Measurements from ENCODE around the gene RNF121. TPM values are rescaled to one million over a fixed set of nuclear protein-coding genes. Genes with fewer than 3 reads are reported as not detected.
"Not testable (repeated sequence)": the region's sequence is repeated elsewhere in the genome, so short reads cannot be mapped to it uniquely, and the experiment has no call there.

RNF121 gene
- polyA plus RNA-seq (ENCODE audit: insufficient read length): 30.7 TPM

GRCh38 chr11:71928737-71929443 lies at the start of gene RNF121:
TSS of gene RNF121 (plus strand) at chr11:71929046. CDS start at chr11:71929062, 16 bp downstream.
- peak; percentile 88 for DNase-seq (ENCODE audit: low read depth)

GRCh38 chr11:71885806-71886205 lies 43.0 kb upstream of the RNF121 start:
- DNase-seq (ENCODE audit: low read depth): not testable (repeated sequence)

GRCh38 chr11:71888335-71889010 lies 40.4 kb upstream of the RNF121 start:
- DNase-seq (ENCODE audit: low read depth): not testable (repeated sequence)

- not testable (repeated sequence) for DNase-seq (ENCODE audit: low read depth)
These were observed 39.5 kb upstream of the RNF121 start for GRCh38 chr11:71889181-71889872.

DNA sequence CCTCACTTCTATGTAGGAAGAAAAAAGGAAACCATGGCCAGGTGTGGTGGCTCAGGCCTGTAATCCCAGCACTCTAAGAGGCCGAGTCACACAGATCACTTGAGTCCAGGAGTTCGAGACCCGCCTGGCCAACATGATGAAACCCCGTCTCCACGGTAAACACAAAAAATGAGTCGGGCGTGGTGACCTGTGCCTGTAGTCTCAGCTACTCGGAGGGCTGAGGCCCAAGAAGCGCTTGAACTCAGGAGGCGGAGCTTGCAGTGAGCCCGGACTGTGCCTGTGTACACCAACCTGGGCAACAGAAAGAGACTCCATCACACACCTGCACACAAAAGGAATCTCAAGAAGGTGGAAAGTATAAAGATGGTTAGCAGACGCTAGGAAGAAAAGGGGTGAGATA lies 32.9 kb upstream of the RNF121 start:
- DNase-seq (ENCODE audit: low read depth): no peak

GRCh38 chr11:71901137-71901536 lies 27.7 kb upstream of the RNF121 start:
- not testable (repeated sequence) for DNase-seq (ENCODE audit: low read depth)

- DNase-seq (ENCODE audit: low read depth): no peak
These were observed 20.6 kb upstream of the RNF121 start for GRCh38 chr11:71908218-71908617.

DNA sequence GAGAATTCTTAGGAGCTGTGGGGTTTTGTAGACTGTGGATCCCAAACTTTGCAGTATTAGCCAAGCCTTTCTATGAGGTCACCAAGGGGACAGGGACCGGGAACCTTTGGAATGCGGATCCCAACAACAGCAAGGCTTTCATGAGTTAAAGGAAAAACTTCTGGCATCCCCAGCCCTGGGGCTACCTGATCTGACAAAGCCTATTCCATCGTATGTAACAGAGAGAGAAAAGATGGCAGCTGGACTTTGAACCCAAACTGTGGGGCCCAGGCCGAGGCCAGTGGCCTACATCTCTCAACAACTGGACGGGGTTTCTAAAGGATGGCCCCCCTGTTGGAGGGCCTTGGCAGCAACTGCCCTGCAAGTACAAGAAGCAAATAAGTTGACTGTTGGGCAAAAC lies 18.1 kb upstream of the RNF121 start:
- not testable (repeated sequence) for DNase-seq (ENCODE audit: low read depth)

DNA sequence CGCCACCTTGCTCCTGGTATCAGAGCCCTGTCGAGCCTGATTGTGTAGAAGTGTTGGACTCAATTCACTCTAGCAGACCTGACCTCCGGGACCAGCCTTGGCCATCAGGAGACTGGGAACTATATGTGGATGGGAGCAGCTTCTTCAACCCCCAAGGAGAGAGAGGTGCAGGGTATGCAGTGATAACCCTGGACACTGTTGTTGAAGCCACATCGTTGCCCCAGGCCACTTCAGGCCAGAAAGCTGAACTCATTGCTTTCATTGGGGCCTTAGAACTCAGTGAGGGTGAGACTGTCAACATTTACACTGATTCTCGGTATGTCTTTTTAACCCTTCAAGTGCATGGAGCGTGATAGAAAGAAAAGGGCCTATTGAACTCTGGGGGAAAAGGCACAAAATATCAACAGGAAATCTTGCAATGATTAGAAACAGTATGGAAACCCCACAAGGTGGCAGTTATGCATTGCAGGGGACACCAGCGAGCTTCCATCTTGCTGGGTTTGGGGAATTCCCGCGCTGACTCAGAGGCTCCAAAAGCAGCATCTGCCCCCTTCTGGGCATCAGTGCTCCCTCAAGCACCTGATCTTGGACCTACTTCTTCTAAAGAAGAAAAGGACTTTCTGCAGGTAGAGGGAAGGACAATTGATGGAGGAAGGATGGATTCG lies 17.4 kb upstream of the RNF121 start:
- not testable (repeated sequence) for DNase-seq (ENCODE audit: low read depth)

- DNase-seq (ENCODE audit: low read depth): not testable (repeated sequence)
These were observed 16.9 kb upstream of the RNF121 start for GRCh38 chr11:71911986-71912340.

- DNase-seq (ENCODE audit: low read depth): no peak
These were observed 14.9 kb upstream of the RNF121 start for GRCh38 chr11:71913756-71914526.

DNA sequence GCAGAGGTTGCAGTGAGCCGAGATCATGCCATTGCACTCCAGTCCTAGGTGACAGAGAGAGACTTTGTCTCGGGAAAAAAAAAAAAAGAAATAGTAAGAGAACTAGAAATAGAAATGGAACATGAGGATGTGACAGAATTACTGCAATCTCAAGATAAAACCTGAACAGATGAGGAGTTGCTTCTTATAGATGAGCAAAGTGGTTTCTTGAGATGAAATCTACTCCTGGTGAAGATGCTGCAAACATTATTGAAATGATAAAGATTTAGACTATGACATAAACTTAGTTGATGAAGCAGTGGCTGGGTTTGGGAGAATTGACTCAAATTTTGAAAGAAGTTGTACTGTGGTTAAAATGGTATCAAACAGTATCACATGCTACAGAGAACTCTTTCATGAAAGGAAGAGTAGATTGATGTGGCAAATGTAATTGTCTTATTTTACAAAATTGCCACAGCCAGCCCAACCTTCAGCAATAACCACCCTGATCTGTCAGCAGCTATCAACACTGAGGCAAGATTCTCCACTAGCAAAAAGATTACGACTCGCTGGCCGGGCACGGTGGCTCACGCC lies 14.1 kb upstream of the RNF121 start:
- no peak for DNase-seq (ENCODE audit: low read depth)

- DNase-seq (ENCODE audit: low read depth): no peak
These were observed 11.2 kb upstream of the RNF121 start for GRCh38 chr11:71917646-71918140.

DNA sequence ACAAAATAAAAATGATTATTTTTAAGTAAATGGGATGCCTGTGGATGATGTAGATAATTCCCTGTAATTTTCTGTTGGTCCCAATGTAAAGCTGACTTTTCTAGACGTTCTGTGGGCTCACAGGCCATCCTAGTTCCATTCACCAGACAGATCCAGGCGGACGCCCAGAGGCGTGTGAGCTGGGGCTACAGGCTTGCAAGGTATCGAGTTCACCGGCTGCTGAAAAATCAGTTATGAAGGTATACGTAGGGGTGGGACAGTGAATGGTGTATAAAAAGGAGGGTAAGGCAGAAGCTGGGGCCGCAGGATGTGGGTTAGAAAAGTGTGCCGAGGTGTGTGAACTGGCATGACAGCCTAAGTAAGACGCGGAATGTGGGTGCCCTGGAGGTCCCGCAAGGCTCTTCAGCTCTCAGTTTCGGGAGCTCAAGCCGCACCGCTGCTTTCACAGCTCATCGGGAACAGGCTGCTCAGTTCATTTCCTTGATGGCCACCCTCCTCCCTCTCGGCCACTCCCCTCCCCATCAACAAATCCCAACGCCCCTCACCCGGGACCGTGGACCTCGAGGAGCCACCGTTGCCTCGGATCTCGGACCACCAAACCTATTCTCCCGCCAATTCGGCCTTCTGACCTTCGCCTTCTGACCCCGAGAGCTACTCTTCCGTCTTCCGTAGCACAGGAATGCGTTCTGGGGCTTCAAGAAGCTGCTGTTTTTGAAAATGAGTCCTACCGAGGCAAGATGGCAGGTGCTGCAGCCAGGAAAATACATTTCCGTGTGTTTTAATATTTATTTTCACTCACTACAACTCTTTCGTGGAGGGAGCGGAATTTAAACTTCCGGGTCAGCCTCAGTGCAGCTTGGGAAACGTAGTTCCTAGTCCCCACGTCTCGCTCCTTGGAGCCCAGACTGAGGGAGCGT lies 768 bp upstream of the RNF121 start, which contains the start of gene XNDC1N:
XNDC1N (minus strand) TSS at position 775 of the 917 bp plus-strand sequence. CDS start 5,241 bp downstream, outside the sequence.
- DNase-seq (ENCODE audit: low read depth): no peak

DNA sequence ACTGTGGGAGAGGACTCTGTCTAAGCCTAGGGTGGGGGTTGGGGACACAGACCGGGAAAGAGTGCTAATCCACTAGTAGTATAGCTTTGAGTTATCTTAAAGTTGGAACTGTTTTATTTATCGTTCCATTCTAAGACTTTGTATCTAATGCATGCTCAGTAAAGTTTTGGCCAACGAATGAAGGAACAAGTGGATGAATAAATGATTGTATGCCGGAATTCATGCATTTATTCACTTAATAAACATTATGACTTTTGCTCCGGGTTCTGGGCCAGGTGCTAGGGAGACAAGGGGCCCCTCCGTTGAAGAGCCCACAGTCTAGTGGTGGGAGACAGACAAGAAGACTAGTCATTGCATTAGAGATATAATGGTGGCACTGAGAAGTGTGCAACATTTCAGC lies 645 bp downstream of the RNF121 start:
- DNase-seq (ENCODE audit: low read depth): no peak

- no peak for DNase-seq (ENCODE audit: low read depth)
These were observed 1.9 kb downstream of the RNF121 start for GRCh38 chr11:71930556-71931244.

GRCh38 chr11:71931245-71931602 lies 2.4 kb downstream of the RNF121 start:
- DNase-seq (ENCODE audit: low read depth): no peak

GRCh38 chr11:71933141-71933933 lies 4.5 kb downstream of the RNF121 start:
- no peak for DNase-seq (ENCODE audit: low read depth)
